BLaER1 treated with 17β-estradiol and CSF1 and Interleukin-3, amounts not matched to agents 10 nM and 100 nM (cell line): ENCODE data around the gene AOPEP.

Experiments used
- H3K27ac ChIP-seq, 11 experiments: shearing (Covaris generic); formaldehyde crosslinking; 2 replicates each; pipeline ENCODE4 v1.8.1; 2022
- H3K27me3 ChIP-seq, 11 experiments: shearing (Covaris generic); formaldehyde crosslinking; 2 replicates each; pipeline ENCODE4 v1.8.1; 2022
- H3K36me3 ChIP-seq, 11 experiments: shearing (Covaris generic); formaldehyde crosslinking; 2 replicates each; pipeline ENCODE4 v1.8.1; 2022
- H3K4me1 ChIP-seq, 10 experiments: shearing (Covaris generic); formaldehyde crosslinking; 2 replicates each; pipeline ENCODE4 v1.8.1; 2022
- H3K4me2 ChIP-seq, 11 experiments: shearing (Covaris generic); formaldehyde crosslinking; 2 replicates each; pipeline ENCODE4 v1.8.1; 2022
- H3K4me3 ChIP-seq, 10 experiments: shearing (Covaris generic); formaldehyde crosslinking; 2 replicates each; pipeline ENCODE4 v1.8.1; 2022
- H3K9ac ChIP-seq, 11 experiments: shearing (Covaris generic); formaldehyde crosslinking; 2 replicates each; pipeline ENCODE4 v1.8.1; 2022
- H3K9me3 ChIP-seq, 11 experiments: shearing (Covaris generic); formaldehyde crosslinking; replicated peaks in 1 of 11; 2 replicates each; pipeline ENCODE4 v1.8.1; 2022
- H4K20me1 ChIP-seq, 11 experiments: shearing (Covaris generic); formaldehyde crosslinking; 2 replicates each; pipeline ENCODE4 v1.8.1; 2022
- Cebpa-rat ChIP-seq, 11 experiments: shearing (Covaris generic); IDR thresholded peaks; 2 replicates each; pipeline ENCODE4 v1.8.1; 2022

Gene AOPEP

GRCh38 chr9:95105519-95106287 is 379.2 kb downstream of the AOPEP start:
- Histone ChIP-seq H3K9ac (no peak overlapping the region), H3K4me2 (no peak overlapping the region), H3K27ac (no peak overlapping the region), H4K20me1 (no peaks in the 10 kb centered on the region), H3K4me3 (no peak overlapping the region), H3K9me3 (no peaks in the 10 kb centered on the region), H3K4me1 (peaks cover 0 to 15% (median 0%) of the 10 kb centered on the region in 10 experiments; a peak in 5 of 20 replicates), H3K27me3 (no peaks in the 10 kb centered on the region), H3K36me3 (peaks cover 6 to 28% (median 11%) of the 10 kb centered on the region in 11 experiments; a peak in 13 of 22 replicates)
- TF ChIP-seq Cebpa-rat (IDR thresholded peaks at IDR 0.05): no peak

- peaks cover 9 to 34% (median 14%) of the 10 kb centered on the region in 11 experiments; a peak in 12 of 22 replicates for H3K36me3 ChIP-seq
- H3K4me1 ChIP-seq: peaks cover 0 to 15% (median 0%) of the 10 kb centered on the region in 10 experiments; a peak in 5 of 20 replicates
- H4K20me1 ChIP-seq: no peaks in the 10 kb centered on the region
- no peak overlapping the region for H3K9ac ChIP-seq
- no peak overlapping the region for H3K4me3 ChIP-seq
- TF ChIP-seq Cebpa-rat (IDR thresholded peaks at IDR 0.05): no peak
- H3K9me3 ChIP-seq: no peaks in the 10 kb centered on the region
- peak overlapping the region in 3 of 11 experiments; percentile 13 to 41 (median 13); a peak in 2 of 22 replicates for H3K4me2 ChIP-seq
- H3K27ac ChIP-seq: no peak overlapping the region
- H3K27me3 ChIP-seq: no peaks in the 10 kb centered on the region
Measured at GRCh38 chr9:95107001-95107749, 380.7 kb downstream of the AOPEP start.

- no peak overlapping the region for H3K4me3 ChIP-seq
- H4K20me1 ChIP-seq: no peaks in the 10 kb centered on the region
- H3K4me2 ChIP-seq: peak overlapping the region in 1 of 11 experiments; percentile 41; a peak in 1 of 22 replicates
- no peak overlapping the region for H3K27ac ChIP-seq
- H3K4me1 ChIP-seq: peaks cover 0 to 21% (median 1%) of the 10 kb centered on the region in 10 experiments; a peak in 7 of 20 replicates
- peaks cover 9 to 39% (median 15%) of the 10 kb centered on the region in 11 experiments; a peak in 12 of 22 replicates for H3K36me3 ChIP-seq
- H3K9me3 ChIP-seq: no peaks in the 10 kb centered on the region
- H3K9ac ChIP-seq: no peak overlapping the region
- TF ChIP-seq Cebpa-rat (IDR thresholded peaks at IDR 0.05): no peak
- no peaks in the 10 kb centered on the region for H3K27me3 ChIP-seq
Measured at GRCh38 chr9:95107976-95108375, 381.5 kb downstream of the AOPEP start.

- Histone ChIP-seq H3K4me2 (no peak overlapping the region), H3K27ac (no peak overlapping the region), H3K9ac (no peak overlapping the region), H4K20me1 (no peaks in the 10 kb centered on the region), H3K4me3 (no peak overlapping the region), H3K9me3 (no peaks in the 10 kb centered on the region), H3K36me3 (peaks cover 9 to 39% (median 15%) of the 10 kb centered on the region in 11 experiments; a peak in 12 of 22 replicates), H3K4me1 (peaks cover 0 to 29% (median 5%) of the 10 kb centered on the region in 10 experiments; a peak in 11 of 20 replicates), H3K27me3 (no peaks in the 10 kb centered on the region)
- TF ChIP-seq Cebpa-rat (IDR thresholded peaks at IDR 0.05): no peak
Measured at GRCh38 chr9:95108777-95109176, 382.3 kb downstream of the AOPEP start.

- no peaks in the 10 kb centered on the region for H3K9me3 ChIP-seq
- no peaks in the 10 kb centered on the region for H3K27me3 ChIP-seq
- TF ChIP-seq Cebpa-rat (IDR thresholded peaks at IDR 0.05): no peak
- H3K4me1 ChIP-seq: peaks cover 0 to 34% (median 12%) of the 10 kb centered on the region in 10 experiments; a peak in 15 of 20 replicates
- no peak overlapping the region for H3K4me3 ChIP-seq
- no peak overlapping the region for H3K27ac ChIP-seq
- H4K20me1 ChIP-seq: no peaks in the 10 kb centered on the region
- no peak overlapping the region for H3K9ac ChIP-seq
- H3K4me2 ChIP-seq: no peak overlapping the region
- peaks cover 9 to 39% (median 15%) of the 10 kb centered on the region in 11 experiments; a peak in 12 of 22 replicates for H3K36me3 ChIP-seq
Measured at GRCh38 chr9:95109456-95109855, 383.0 kb downstream of the AOPEP start.

GRCh38 chr9:95110921-95111525 is 384.5 kb downstream of the AOPEP start:
- Histone ChIP-seq H3K4me1 (peaks cover 0 to 50% (median 27%) of the 10 kb centered on the region in 10 experiments; a peak in 16 of 20 replicates), H3K27me3 (no peaks in the 10 kb centered on the region), H3K9ac (no peak overlapping the region), H3K27ac (no peak overlapping the region), H3K4me3 (no peak overlapping the region), H3K36me3 (peaks cover 8 to 35% (median 13%) of the 10 kb centered on the region in 11 experiments; a peak in 12 of 22 replicates), H3K9me3 (no peaks in the 10 kb centered on the region), H4K20me1 (no peaks in the 10 kb centered on the region), H3K4me2 (no peak overlapping the region)
- TF ChIP-seq Cebpa-rat (IDR thresholded peaks at IDR 0.05): no peak

GRCh38 chr9:95111716-95112115 is 385.2 kb downstream of the AOPEP start:
- TF ChIP-seq Cebpa-rat (IDR thresholded peaks at IDR 0.05): no peak
- H3K27ac ChIP-seq: no peak overlapping the region
- no peak overlapping the region for H3K9ac ChIP-seq
- H3K4me1 ChIP-seq: peaks cover 0 to 57% (median 29%) of the 10 kb centered on the region in 10 experiments; a peak in 16 of 20 replicates
- H3K4me2 ChIP-seq: no peak overlapping the region
- H3K36me3 ChIP-seq: peaks cover 4 to 28% (median 9%) of the 10 kb centered on the region in 11 experiments; a peak in 11 of 22 replicates
- H4K20me1 ChIP-seq: no peaks in the 10 kb centered on the region
- H3K9me3 ChIP-seq: no peaks in the 10 kb centered on the region
- no peaks in the 10 kb centered on the region for H3K27me3 ChIP-seq
- no peak overlapping the region for H3K4me3 ChIP-seq

GRCh38 chr9:95112436-95113280 is 386.2 kb downstream of the AOPEP start:
- H3K9ac ChIP-seq: no peak overlapping the region
- H3K4me2 ChIP-seq: peak overlapping the region in 3 of 11 experiments; percentile 3 to 93 (median 31); a peak in 2 of 22 replicates
- H3K4me1 ChIP-seq: peaks cover 0 to 54% (median 26%) of the 10 kb centered on the region in 10 experiments; a peak in 16 of 20 replicates
- no peak overlapping the region for H3K27ac ChIP-seq
- no peaks in the 10 kb centered on the region for H3K9me3 ChIP-seq
- TF ChIP-seq Cebpa-rat (IDR thresholded peaks at IDR 0.05): no peak
- no peak overlapping the region for H3K4me3 ChIP-seq
- no peaks in the 10 kb centered on the region for H3K27me3 ChIP-seq
- no peaks in the 10 kb centered on the region for H4K20me1 ChIP-seq
- peaks cover 0 to 22% (median 8%) of the 10 kb centered on the region in 11 experiments; a peak in 5 of 22 replicates for H3K36me3 ChIP-seq
